ENCODE data around the gene LRRC38. TPM values are rescaled to one million over a fixed set of nuclear protein-coding genes. Genes with fewer than 3 reads are reported as not detected.

LRRC38 gene
- total RNA-seq, 1 experiment from 2014 or later = not detected

Other genes starting within 250 kb of the LRRC38 start
- gene PRAMEF8, start 228.9 kb downstream of the LRRC38 start, total RNA-seq (2021; ENCODE audit: unreplicated experiment) = not detected
- gene PRAMEF33, start 210.5 kb downstream of the LRRC38 start, total RNA-seq (2021; ENCODE audit: unreplicated experiment) = not detected
- not detected for gene PRAMEF15, start 198.4 kb downstream of the LRRC38 start, total RNA-seq (2021; ENCODE audit: unreplicated experiment)
- not detected for gene PRAMEF14, start 166.9 kb downstream of the LRRC38 start, total RNA-seq (2021; ENCODE audit: unreplicated experiment)
- gene PRAMEF19, start 142.1 kb downstream of the LRRC38 start, total RNA-seq (2021; ENCODE audit: unreplicated experiment) = not detected
- not detected for gene PRAMEF17, start 124.4 kb downstream of the LRRC38 start, total RNA-seq (2021; ENCODE audit: unreplicated experiment)
- not detected for gene PRAMEF20, start 103.6 kb downstream of the LRRC38 start, total RNA-seq (2021; ENCODE audit: unreplicated experiment)
- gene PDPN, start 69.8 kb upstream of the LRRC38 start, total RNA-seq (2021; ENCODE audit: unreplicated experiment) = not detected
- 17.3 TPM for gene PRDM2, start 186.2 kb upstream of the LRRC38 start, total RNA-seq (2021; ENCODE audit: unreplicated experiment)